Left kidney (tissue), 2 donors: Measurements from ENCODE around the gene CSMD2. TPM values are rescaled to one million over a fixed set of nuclear protein-coding genes. Genes with fewer than 3 reads are reported as not detected.

Experiments used
- DNase-seq: peaks from one replicate; pipeline ENCODE4 v3.0.0-alpha.2; 2013
- polyA plus RNA-seq: library from polyadenylated mRNA; unstranded; fragments of 120-200 nt; gene quantifications from one replicate; pipeline ENCODE4 v1.2.1, GENCODE V29; 2013; ENCODE audit not compliant: insufficient read length

CSMD2 gene
- polyA plus RNA-seq, 1 donor: 1.2 TPM

GRCh38 chr1:33960188-33960895 is 204.7 kb downstream of the CSMD2 start:
- no peak for DNase-seq

- no peak for DNase-seq
These were observed 207.2 kb downstream of the CSMD2 start for GRCh38 chr1:33957854-33958253.

- DNase-seq: no peak
These were observed 209.9 kb downstream of the CSMD2 start for GRCh38 chr1:33955096-33955495.

- no peak for DNase-seq
These were observed 215.5 kb downstream of the CSMD2 start for GRCh38 chr1:33949570-33949969.

GRCh38 chr1:33948291-33948690 is 216.7 kb downstream of the CSMD2 start:
- no peak for DNase-seq

- no peak for DNase-seq
These were observed 218.2 kb downstream of the CSMD2 start for GRCh38 chr1:33946836-33947235.

- no peak for DNase-seq
These were observed 220.2 kb downstream of the CSMD2 start for GRCh38 chr1:33944846-33945245.

- no peak for DNase-seq
These were observed 221.1 kb downstream of the CSMD2 start for GRCh38 chr1:33943978-33944377.

GRCh38 chr1:33932871-33933270 is 232.2 kb downstream of the CSMD2 start:
- no peak for DNase-seq

- no peak for DNase-seq
These were observed 233.9 kb downstream of the CSMD2 start for GRCh38 chr1:33931111-33931475.

GRCh38 chr1:33930346-33931110 is 234.5 kb downstream of the CSMD2 start:
- DNase-seq: no peak

- DNase-seq: no peak
These were observed 236.8 kb downstream of the CSMD2 start for GRCh38 chr1:33928251-33928650.

GRCh38 chr1:33927721-33928120 is 237.3 kb downstream of the CSMD2 start:
- no peak for DNase-seq

GRCh38 chr1:33925586-33925985 is 239.4 kb downstream of the CSMD2 start:
- no peak for DNase-seq

- DNase-seq: no peak
These were observed 243.7 kb downstream of the CSMD2 start for GRCh38 chr1:33921281-33921680.

- DNase-seq: no peak
These were observed 246.7 kb downstream of the CSMD2 start for GRCh38 chr1:33918368-33918767.

- no peak for DNase-seq
These were observed 248.2 kb downstream of the CSMD2 start for GRCh38 chr1:33916786-33917185.

- DNase-seq: no peak
These were observed 250.5 kb downstream of the CSMD2 start for GRCh38 chr1:33914531-33914930.

GRCh38 chr1:33908324-33908956 is 256.6 kb downstream of the CSMD2 start:
- no peak for DNase-seq

GRCh38 chr1:33906156-33906555 is 258.9 kb downstream of the CSMD2 start:
- DNase-seq: no peak

- DNase-seq: no peak
These were observed 259.8 kb downstream of the CSMD2 start for GRCh38 chr1:33905241-33905640.

- peak; percentile 25 for DNase-seq
These were observed 261.8 kb downstream of the CSMD2 start for GRCh38 chr1:33903210-33903589.

GRCh38 chr1:33902486-33903209 is 262.4 kb downstream of the CSMD2 start:
- no peak for DNase-seq
